ENCODE measurements around the gene GSAP. TPM values are rescaled to one million over a fixed set of nuclear protein-coding genes. Genes with fewer than 3 reads are reported as not detected.

GSAP gene
- total RNA-seq, 3 donors from 2014 or later, result 8.0 to 16.7 (median 14.2) TPM

GRCh38 chr7:77407906-77408305, 8.2 kb downstream of the GSAP start:
- no peak overlapping the region for H3K4me3 ChIP-seq
- no peaks in the 10 kb centered on the region for H3K36me3 ChIP-seq (ENCODE audit: low read depth)
- no peaks in the 10 kb centered on the region for H3K4me1 ChIP-seq (ENCODE audit: low read depth)
- H3K9me3 ChIP-seq, result no peaks in the 10 kb centered on the region
- intact Hi-C loops (cut with DNase I, micrococcal nuclease), result no loop called here
- ATAC-seq (no peak), DNase-seq (no peak)
- no peak for TF ChIP-seq CTCF (IDR thresholded peaks at IDR 0.05)

GRCh38 chr7:77406421-77406820, 9.7 kb downstream of the GSAP start:
- no peak for DNase-seq
- Histone ChIP-seq H3K4me1 (ENCODE audit: low read depth) (no peaks in the 10 kb centered on the region), H3K4me3 (no peak overlapping the region), H3K9me3 (no peaks in the 10 kb centered on the region), H3K36me3 (ENCODE audit: low read depth) (no peaks in the 10 kb centered on the region)
- intact Hi-C loops (cut with DNase I, micrococcal nuclease), result no loop called here
- TF ChIP-seq CTCF (IDR thresholded peaks at IDR 0.05), result no peak
- no peak for ATAC-seq

GRCh38 chr7:77404641-77405040, 11.5 kb downstream of the GSAP start:
- H3K9me3 ChIP-seq, result no peaks in the 10 kb centered on the region
- H3K4me3 ChIP-seq, result no peak overlapping the region
- ATAC-seq (no peak), DNase-seq (no peak)
- no peaks in the 10 kb centered on the region for H3K4me1 ChIP-seq (ENCODE audit: low read depth)
- TF ChIP-seq CTCF (IDR thresholded peaks at IDR 0.05), result no peak
- H3K36me3 ChIP-seq (ENCODE audit: low read depth), result no peaks in the 10 kb centered on the region
- intact Hi-C loops (cut with DNase I, micrococcal nuclease), result no loop called here

- DNase-seq (no peak), ATAC-seq (peak; percentile 39)
- no peak overlapping the region for H3K4me3 ChIP-seq
- H3K36me3 ChIP-seq (ENCODE audit: low read depth), result no peaks in the 10 kb centered on the region
- TF ChIP-seq CTCF (IDR thresholded peaks at IDR 0.05), result no peak
- H3K9me3 ChIP-seq, result no peaks in the 10 kb centered on the region
- H3K4me1 ChIP-seq (ENCODE audit: low read depth), result no peaks in the 10 kb centered on the region
- intact Hi-C loops (cut with DNase I, micrococcal nuclease), result no loop called here
These were observed 12.2 kb downstream of the GSAP start for GRCh38 chr7:77403957-77404356.

- ATAC-seq (no peak), DNase-seq (no peak)
- Histone ChIP-seq H3K4me3 (no peak overlapping the region), H3K36me3 (ENCODE audit: low read depth) (no peaks in the 10 kb centered on the region), H3K4me1 (ENCODE audit: low read depth) (no peaks in the 10 kb centered on the region), H3K9me3 (no peaks in the 10 kb centered on the region)
- TF ChIP-seq CTCF (IDR thresholded peaks at IDR 0.05), result no peak
- intact Hi-C loops (cut with DNase I, micrococcal nuclease), result no loop called here
These were observed 13.3 kb downstream of the GSAP start for GRCh38 chr7:77402818-77403217.

- Histone ChIP-seq H3K9me3 (no peaks in the 10 kb centered on the region), H3K4me3 (no peak overlapping the region), H3K36me3 (ENCODE audit: low read depth) (no peaks in the 10 kb centered on the region), H3K4me1 (ENCODE audit: low read depth) (no peaks in the 10 kb centered on the region)
- ATAC-seq (no peak), DNase-seq (no peak)
- no peak for TF ChIP-seq CTCF (IDR thresholded peaks at IDR 0.05)
- intact Hi-C loops (cut with DNase I, micrococcal nuclease), result no loop called here
These were observed 15.1 kb downstream of the GSAP start for GRCh38 chr7:77401002-77401401.
